GM10847 (cell line): ENCODE measurements around the gene SAC3D1.

Source experiments
- POLR2A ChIP-seq: IDR thresholded peaks from 2 replicates; pipeline ENCODE4 v1.6.1; 2011; ENCODE audit not compliant: insufficient read length; ENCODE audit errors: extremely low read depth

The SAC3D1 gene

DNA sequence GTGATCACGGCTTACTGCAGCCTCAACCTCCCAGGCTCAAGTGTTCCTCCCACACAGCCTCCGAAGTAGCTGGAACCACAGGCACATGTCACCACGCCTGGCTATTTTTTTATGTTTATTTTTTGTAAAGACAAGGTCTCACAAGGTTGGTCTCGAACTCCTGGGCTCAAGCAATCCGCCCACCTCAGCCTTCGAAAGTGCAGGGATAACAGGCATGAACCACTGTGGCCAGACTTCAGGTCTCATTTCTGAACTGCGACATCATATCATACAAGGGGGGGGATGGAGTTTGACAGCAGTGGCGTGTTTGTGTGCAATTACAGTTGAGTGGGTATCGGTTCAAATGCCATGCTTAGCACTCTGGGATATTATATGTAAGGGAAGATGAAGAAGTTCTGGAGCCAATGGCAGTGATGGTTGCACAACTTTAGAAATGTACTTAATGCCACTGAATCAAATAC lies 10.4 kb downstream of the SAC3D1 start:
- TF ChIP-seq POLR2A: no peak

DNA sequence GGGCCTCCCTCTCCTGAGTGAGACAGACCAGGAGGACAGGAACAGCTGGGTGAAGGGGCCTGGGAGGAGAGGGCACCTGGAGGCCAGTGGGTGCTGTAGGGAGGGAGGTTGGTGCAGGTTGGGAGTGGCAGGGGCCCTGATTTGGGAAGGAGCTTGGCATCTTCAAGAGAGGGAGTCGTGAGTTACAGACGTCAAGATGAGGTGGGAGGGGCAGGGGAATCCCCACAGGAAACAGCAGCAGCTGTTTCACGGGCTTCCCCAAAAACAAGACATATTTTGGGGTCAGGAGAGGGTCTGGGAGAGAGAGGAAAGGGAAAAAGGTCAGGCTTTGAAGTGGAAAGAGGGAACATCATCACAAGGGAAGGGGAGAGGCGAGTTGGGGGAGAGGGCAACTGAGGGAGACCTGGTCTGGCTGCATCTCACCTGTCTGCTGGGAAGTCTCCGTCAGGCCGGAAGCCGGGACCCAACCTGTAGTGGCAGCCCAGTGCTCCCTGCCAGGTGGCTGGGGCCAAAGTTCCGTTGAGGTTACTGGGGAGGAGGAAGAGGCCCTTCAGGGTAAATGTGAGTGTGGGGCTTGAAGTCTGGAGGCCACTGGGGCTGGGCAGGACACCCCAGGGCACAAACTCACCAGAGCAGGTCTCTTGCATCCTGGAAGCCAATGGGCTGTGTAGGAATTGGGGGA lies 13.0 kb downstream of the SAC3D1 start:
- no peak for TF ChIP-seq POLR2A

DNA sequence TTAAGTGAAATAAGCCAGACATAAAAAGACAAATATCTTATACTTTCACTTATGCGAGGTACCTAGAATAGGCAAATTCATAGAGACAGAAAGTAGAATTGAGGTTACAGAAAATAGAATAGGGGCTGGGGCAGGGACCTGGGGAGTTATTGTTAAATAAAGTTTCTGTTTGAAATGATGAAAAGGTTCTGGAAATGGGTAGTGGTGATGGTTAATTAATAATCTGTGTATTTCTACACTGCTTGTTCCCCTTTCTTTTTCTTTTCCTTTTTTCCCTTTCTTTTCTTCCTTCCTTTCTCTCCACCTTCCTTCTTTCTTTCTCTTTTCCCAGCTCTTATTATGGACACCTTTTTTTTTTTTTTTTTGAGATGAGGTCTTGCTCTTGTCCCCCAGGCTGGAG lies 14.5 kb downstream of the SAC3D1 start:
- no peak for TF ChIP-seq POLR2A

DNA sequence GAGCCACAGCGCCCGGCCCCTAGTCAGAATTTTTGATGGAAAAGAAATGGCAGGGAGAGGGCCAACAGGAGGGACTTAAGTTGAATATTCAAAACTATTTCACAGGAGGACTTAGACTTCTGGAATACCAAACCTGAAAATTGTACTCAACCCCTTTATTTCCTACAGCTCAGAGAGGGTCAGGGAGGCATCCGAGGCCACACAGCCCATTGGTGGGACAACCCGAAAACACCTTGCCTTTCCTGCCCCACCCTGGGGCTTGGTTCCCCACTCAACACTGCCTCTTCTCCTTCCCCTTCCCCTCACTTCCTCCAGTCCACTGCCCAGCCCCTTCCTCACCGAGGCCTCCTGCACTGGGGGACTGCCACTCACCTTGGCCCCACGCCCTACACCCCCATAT lies 16.0 kb downstream of the SAC3D1 start:
- TF ChIP-seq POLR2A: no peak

DNA sequence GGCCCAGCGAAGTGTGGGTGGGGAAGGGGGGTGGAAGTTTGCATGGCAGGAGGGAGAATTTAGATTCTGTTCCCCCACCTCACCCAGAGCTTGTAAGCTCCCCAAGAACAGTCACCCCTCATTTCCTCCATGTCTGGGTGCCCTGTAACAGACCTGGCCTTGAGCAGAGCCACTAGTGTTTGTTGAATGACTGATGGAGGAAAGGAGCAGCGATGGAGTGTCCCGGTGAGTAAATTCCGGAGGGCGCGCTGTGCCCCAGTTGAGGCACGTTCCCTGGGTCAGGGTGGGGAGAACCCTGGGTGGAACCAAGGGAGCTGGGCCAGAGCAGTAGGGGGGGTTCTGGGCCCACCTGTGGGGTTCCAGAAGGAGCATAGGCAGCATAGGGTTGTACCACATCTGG lies 16.5 kb downstream of the SAC3D1 start:
- TF ChIP-seq POLR2A: no peak

DNA sequence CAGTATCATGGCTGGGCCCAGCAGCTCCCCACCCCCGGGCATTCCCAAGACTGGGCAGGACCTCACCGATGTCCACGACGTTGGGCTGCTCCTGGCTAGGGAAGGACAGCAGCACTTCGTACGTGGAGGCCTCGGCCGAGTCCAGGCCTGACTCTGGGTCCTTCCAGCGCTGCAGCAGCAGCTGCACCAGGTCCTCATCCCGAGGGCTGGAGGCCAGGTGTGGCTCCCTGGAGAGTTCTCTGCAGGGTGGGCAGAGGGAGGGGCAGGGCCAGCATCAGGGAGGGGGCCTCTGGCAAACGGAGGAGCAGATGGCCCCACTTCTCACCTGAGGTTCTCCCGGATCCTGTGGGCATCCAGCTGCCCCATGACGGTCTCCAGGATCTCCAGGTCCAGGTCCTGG lies 17.0 kb downstream of the SAC3D1 start:
- TF ChIP-seq POLR2A: no peak

DNA sequence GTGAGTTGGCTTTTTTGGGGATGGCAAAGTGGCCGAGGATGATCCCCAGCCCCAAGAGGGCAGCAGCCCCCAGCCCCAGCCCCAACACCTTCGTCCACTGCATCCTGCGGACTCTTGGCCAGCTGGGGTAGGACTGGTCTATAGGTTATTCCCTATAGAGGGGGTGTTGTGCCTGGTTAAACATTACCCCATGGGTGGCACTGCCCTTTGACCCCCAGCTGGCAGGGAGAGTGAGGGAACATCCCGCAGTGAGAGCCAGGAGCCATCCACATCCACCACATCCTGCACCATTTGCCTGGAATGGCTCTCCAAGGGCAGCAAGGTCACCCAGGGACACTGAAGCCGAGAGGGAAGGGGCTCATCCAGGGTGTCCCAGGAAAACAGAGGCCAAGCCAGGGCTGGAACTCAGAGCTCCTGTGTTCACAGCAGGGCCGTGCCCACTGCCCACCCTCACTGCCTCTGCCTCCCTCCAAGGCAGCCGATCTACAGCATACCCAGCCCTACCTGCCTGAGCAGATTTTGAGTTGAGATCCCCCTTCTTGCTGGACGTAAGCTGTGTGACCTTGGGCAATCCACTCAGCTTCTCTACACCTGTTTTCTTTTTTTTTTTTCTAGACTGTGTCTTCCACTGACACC lies 17.5 kb downstream of the SAC3D1 start, which contains the start of gene NAALADL1:
Gene NAALADL1 (minus strand): TSS at position 135 of the 636 bp plus-strand sequence. CDS start 32 bp downstream, at position 103.
- no peak for TF ChIP-seq POLR2A

DNA sequence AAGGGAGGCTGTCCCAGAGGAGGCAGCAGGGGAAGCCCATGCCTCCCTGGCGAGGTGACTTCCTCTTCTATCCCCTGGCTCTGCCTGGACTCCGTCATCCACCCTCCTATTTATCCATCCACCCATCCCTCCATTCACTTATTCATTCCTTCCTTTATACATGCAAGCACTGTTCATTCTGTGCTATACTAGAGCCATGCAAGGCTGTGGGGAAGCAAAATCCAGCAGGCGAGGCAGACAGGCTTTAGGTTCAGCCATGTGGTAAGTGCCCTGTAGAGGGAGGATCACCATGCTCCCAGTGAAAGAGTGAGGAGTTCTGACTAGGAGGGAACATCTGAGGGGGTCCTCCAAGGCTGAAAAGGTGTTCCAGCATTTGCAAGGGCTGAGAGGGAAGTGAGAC lies 18.5 kb downstream of the SAC3D1 start:
- no peak for TF ChIP-seq POLR2A

DNA sequence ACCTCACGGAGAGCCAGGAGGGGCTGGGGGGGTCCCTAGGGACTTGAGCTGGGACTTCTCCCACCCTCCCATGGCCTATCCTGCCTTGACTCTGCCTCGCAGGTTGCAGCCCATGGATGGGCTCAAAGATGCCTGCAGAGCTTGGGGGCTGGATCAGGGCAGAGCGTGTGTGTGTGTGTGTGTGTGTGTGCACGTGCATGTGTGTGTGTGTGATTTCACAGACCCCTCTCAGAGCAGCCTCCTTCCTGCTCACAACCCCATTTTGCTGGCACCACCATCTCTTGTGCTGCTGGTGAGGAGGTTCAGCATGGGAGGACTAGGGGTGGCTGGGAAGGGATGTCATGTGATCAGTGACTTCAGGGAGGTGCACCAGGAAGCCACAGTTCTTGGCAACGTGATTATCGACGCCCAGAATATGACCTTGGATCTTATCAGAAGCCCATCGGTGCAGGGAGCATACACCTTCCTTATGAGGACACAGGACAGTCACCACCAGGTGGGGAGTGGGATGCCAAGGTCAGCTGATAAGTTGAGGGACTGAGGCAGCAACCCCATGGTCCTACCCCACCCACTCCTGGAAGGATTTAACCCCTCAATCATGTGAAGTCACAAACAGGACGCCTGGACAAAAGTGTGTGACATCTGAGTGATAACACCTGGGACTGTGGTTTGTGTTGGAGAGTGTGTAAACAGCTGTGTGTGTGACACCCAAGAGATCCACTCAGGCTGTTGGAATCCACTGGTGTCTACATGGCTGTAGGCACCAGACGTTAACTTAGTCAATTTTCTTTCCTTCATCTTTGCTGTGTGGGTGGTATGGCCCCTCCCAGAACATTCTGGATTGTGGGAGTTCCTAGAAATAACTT lies 19.2 kb downstream of the SAC3D1 start:
- TF ChIP-seq POLR2A: no peak

DNA sequence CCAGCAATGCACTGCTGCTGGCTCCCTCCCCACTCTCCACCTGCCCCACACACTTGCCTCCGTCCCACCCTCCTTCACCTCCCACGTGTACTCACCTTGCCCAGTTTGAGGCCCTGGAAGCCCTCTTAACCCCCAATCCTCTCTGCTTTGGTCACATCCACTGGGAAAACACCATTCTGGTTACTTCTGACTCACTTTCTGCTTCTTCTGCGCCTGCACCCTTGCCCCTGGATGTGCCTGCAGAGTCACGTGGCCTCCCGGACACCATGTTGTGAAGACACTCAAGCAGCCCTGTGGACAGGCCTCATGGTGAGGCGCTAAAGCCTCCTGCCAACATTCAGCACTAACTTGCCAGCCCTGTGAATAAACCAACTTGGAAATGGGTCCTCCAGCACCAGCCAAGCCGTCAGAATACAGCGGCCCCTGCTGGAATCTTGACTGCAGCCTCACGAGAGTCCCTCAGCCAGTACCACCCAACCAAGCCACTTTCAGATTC lies 20.0 kb downstream of the SAC3D1 start:
- no peak for TF ChIP-seq POLR2A

DNA sequence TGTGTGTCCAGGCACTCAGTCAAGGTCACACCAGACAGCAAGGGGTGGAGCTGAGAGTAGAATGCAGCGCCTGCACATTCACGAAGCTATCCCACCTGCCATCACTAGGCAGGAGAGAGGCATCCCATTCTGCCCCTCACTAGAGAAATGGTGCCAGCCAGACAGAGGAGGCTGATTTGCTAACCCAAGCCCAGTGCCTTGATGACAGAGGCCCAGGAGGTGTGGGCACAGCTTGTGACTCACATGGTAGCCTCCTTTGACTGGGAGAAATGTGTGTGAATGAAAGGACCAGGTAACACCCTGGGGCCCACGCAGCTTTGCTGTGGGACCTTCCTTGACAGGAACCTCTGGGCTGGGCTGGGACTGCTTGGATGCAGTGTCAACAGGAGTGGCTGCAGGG lies 22.5 kb downstream of the SAC3D1 start:
- TF ChIP-seq POLR2A: no peak

DNA sequence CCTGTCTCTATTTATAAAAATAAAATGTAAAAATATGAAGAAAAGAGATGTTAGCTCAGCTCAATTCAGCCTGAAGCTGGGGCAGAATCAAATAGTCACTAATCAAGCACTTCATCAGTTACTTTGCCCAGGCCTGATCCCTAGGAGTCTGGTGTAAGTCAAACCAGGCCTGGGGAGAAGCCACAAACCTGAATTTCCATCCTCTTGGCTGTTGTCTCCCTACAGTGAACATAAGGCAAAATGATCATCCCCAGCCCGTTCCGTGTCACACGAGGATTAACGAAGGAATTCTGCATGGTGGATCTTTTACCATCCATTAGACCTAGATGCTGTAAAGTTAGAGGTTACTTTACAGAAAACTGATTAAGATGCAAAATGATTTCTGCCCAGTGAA lies 23.8 kb downstream of the SAC3D1 start:
- no peak for TF ChIP-seq POLR2A

DNA sequence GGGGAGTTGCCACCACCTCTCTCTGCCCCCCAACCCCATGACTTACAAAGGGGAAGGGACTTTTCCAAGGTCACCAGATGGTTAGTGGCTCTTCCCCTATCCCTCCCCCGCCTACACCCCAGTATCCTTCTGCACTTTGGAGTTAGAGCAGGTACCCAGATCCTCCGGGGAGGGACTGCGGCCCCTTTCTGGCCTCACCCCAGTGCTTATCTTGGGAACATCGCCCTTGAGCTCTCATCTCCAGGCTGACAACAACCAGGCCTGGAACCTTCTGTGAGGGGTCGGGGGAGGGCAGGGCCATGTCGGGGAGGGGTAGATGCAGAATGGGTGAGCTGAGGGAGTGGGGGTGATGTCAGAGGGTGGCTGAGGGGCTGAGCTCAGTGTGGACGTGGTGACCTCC lies 24.8 kb downstream of the SAC3D1 start:
- TF ChIP-seq POLR2A: no peak

DNA sequence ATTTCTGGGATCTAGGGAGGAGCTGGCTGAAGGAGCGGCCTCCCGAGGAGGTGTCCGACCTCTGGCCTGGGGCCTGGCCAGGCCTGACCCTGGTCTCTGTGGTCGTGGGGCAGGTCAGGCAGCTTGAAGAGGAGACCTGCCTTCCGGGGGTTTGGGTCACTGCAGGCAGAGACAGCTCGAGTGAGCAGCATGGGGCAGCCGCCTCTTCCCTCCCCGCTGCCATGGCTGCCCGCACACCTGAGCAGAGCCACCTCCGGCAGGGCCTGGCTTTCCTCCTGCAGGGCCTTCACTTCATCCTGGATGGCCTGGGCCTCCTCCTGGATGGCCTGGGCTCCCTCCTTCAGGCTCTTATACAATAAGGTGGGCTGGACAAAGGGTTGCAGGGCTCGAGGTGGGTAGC lies 25.3 kb downstream of the SAC3D1 start:
- no peak for TF ChIP-seq POLR2A

DNA sequence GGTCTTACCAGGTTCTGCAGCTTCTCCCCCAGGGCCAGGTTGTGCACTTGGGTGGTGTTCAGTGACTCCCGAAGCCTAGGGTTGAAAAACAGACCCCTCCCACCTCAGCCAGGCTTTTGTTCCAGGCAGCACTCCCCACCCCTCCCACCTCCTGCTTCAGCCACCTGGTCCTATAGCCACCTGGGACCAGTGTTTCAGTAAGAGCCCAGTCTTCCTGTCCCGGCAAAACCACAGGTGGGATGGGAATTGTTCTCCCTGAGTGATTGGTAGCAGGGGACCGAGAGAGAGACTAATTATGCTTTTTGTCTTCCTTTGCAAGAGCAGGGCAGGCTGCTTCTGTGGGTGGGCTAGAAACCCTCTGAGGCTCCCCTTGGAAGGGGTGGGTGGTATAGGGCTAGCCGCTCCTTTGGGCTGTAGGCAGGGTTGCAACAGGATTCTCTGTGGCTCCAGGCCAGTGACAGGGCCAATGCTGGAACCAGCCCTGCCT lies 25.8 kb downstream of the SAC3D1 start:
- no peak for TF ChIP-seq POLR2A
